PC-9 (cell line): ENCODE data around the gene DNAH6. TPM values are rescaled to one million over a fixed set of nuclear protein-coding genes. Genes with fewer than 3 reads are reported as not detected.

Experiments used
- BruUV-seq: library from RNA; stranded (reverse); fragments of 400-500 nt; replicated peaks from 2 replicates; lab custom pipeline; 2021; lab: Mats Ljungman, UMichigan
- CTCF ChIA-PET: fragments of 300-600 bp; sonication (Branson Sonifier 250); formaldehyde crosslinking; loops from one replicate; lab custom pipeline; 2022; ENCODE audit warnings: antibody characterized with exemption; lab: Charles Lee
- POLR2A ChIA-PET: fragments of 300-600 bp; sonication (Branson Sonifier 250); formaldehyde crosslinking; loops from one replicate; lab custom pipeline; 2022; ENCODE audit warnings: antibody characterized with exemption; ENCODE audit not compliant: unreplicated experiment; lab: Charles Lee
- DNase-seq, 2 experiments: peaks; one replicate each; pipeline versions ENCODE4 v3.0.0 to v3.0.0-alpha.2; 2015 to 2022; ENCODE audit warnings: mixed read lengths in 1 of 2
- H2AFZ ChIP-seq: fragments of 200-600 bp; sonication (generic); 2 replicates; pipeline ENCODE4 v1.8.1; 2017; ENCODE audit warnings: antibody characterized with exemption
- H3F3A ChIP-seq: fragments of 200-600 bp; sonication (generic); 2 replicates; pipeline ENCODE4 v1.8.1; 2017; ENCODE audit warnings: antibody characterized with exemption, mild to moderate bottlenecking, low read depth; ENCODE audit not compliant: insufficient read depth
- H3K27ac ChIP-seq: fragments of 200-600 bp; sonication (generic); 2 replicates; pipeline ENCODE4 v1.6.1; 2016; ENCODE audit warnings: mixed run types
- H3K27me3 ChIP-seq: fragments of 200-600 bp; sonication (generic); 2 replicates; pipeline ENCODE4 v1.6.1; 2016; ENCODE audit warnings: low read depth, mixed run types; ENCODE audit not compliant: insufficient read depth
- H3K36me3 ChIP-seq: fragments of 200-600 bp; sonication (generic); 2 replicates; pipeline ENCODE4 v1.6.1; 2016; ENCODE audit warnings: low read depth, mixed run types
- H3K4me1 ChIP-seq: fragments of 200-600 bp; sonication (generic); replicated peaks from 2 replicates; pipeline ENCODE4 v1.6.1; 2016; ENCODE audit warnings: mixed run types; ENCODE audit not compliant: insufficient read depth
- H3K4me2 ChIP-seq: fragments of 200-600 bp; sonication (generic); 2 replicates; pipeline ENCODE4 v1.6.1; 2017; ENCODE audit warnings: mixed run types
- H3K4me3 ChIP-seq: fragments of 200-600 bp; sonication (generic); 2 replicates; pipeline ENCODE4 v1.6.1; 2016; ENCODE audit warnings: mixed run types
- H3K79me2 ChIP-seq: fragments of 200-600 bp; sonication (generic); 2 replicates; pipeline ENCODE4 v1.6.1; 2017; ENCODE audit warnings: low read depth, mixed run types
- H3K9me2 ChIP-seq: fragments of 200-600 bp; sonication (generic); 2 replicates; pipeline ENCODE4 v1.8.1; 2017; ENCODE audit warnings: mild to moderate bottlenecking; ENCODE audit not compliant: insufficient read depth
- H3K9me3 ChIP-seq: fragments of 200-600 bp; sonication (generic); 2 replicates; pipeline ENCODE4 v1.8.1; 2016; ENCODE audit warnings: low read depth; ENCODE audit not compliant: insufficient read depth
- H4K20me1 ChIP-seq: fragments of 200-600 bp; sonication (generic); 2 replicates; pipeline ENCODE4 v1.8.1; 2017; ENCODE audit not compliant: insufficient read depth
- EZH2 ChIP-seq: fragments of 200-600 bp; sonication (generic); IDR thresholded peaks from 2 replicates; pipeline ENCODE4 v1.8.0; 2017; ENCODE audit warnings: antibody characterized with exemption, low read depth
- intact Hi-C: fragments of 100-400 bp; cut with micrococcal nuclease; formaldehyde crosslinking; loops from one replicate; pipeline ENCODE4 v1.10.0; 2022; ENCODE audit not compliant: unreplicated experiment
- total RNA-seq: library from RNA; stranded (reverse); gene quantifications from 2 replicates; pipeline ENCODE4 v1.2.3, GENCODE V29; 2021
- TF ChIP-seq, protein P1 (sequence below): fragments of 200-600 bp; sonication (generic); conservative IDR thresholded peaks from 2 replicates; pipeline ENCODE4 v1.6.1; 2017; ENCODE audit warnings: mixed run types, antibody characterized with exemption, mild to moderate bottlenecking, moderate library complexity

DNAH6 gene
- total RNA-seq, 1 experiment from 2014 or later, result not detected

DNA sequence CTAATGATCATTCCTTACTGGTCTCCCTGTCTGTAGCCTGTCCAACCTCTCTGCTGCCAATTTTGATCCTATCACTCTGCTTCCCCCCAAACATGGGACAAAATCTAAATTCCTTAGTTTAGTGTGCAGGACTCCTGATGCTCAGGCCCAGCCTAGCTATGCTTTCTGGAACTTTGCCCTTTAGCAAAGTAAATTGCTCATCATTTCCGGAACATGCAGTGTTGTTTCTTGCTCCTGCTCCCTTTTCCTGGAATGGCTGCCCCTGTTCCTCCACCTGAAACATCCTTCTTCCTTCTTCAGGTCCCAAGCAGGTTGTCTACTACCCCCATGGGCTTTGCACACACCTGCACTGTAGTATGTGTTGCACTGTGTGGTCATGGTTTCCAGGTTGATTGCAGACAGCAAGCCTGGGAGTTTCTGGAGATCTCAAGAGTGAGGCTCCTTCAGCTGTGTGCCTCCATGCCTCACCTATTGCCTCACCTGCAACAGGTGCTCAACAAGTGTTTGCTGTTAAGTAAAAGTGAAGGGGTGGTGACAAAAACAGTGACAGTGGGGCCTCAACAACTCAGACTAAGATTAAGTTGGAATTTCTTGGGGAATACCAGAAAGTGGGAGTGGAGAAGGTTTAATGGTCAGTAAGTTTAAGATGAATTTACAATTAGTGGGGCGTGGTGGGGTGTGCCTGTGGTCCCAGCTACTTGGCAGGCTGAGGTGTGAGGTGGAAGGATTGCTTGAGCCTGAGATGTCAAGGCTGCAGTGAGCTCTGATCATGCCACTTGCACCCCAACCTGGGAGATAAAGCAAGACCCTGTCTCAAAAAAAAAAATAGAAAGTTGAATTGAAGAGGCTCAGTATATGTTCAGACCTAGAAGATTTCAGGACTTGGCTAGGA is 120.0 kb downstream of the DNAH6 start:
- ChIA-PET CTCF (no interaction called here), POLR2A (no interaction called here)
- H3K4me2 ChIP-seq, result no peak overlapping the region
- H3F3A ChIP-seq, result no peaks in the 10 kb centered on the region
- BruUV-seq, result no TSS peak
- H3K36me3 ChIP-seq, result no peaks in the 10 kb centered on the region
- H3K9me3 ChIP-seq, result no peaks in the 10 kb centered on the region
- no peaks in the 10 kb centered on the region for H3K79me2 ChIP-seq
- no peaks in the 10 kb centered on the region for H4K20me1 ChIP-seq
- DNase-seq, result no peak
- no peak overlapping the region for H3K4me3 ChIP-seq
- H3K27ac ChIP-seq, result no peak overlapping the region
- TF ChIP-seq, protein P1, sequence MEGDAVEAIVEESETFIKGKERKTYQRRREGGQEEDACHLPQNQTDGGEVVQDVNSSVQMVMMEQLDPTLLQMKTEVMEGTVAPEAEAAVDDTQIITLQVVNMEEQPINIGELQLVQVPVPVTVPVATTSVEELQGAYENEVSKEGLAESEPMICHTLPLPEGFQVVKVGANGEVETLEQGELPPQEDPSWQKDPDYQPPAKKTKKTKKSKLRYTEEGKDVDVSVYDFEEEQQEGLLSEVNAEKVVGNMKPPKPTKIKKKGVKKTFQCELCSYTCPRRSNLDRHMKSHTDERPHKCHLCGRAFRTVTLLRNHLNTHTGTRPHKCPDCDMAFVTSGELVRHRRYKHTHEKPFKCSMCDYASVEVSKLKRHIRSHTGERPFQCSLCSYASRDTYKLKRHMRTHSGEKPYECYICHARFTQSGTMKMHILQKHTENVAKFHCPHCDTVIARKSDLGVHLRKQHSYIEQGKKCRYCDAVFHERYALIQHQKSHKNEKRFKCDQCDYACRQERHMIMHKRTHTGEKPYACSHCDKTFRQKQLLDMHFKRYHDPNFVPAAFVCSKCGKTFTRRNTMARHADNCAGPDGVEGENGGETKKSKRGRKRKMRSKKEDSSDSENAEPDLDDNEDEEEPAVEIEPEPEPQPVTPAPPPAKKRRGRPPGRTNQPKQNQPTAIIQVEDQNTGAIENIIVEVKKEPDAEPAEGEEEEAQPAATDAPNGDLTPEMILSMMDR, result no peak
- no peak for TF ChIP-seq EZH2
- no peak overlapping the region for H2AFZ ChIP-seq
- intact Hi-C loops, result loop anchor here (10.0 kb wide), 2 partner anchors 142 to 228 kb away; no protein-coding TSS in a partner anchor
- H3K27me3 ChIP-seq, result peaks cover 9% of the 10 kb centered on the region; the same call in 1 of the 2 replicates
- no peaks in the 10 kb centered on the region for H3K4me1 ChIP-seq
- no peaks in the 10 kb centered on the region for H3K9me2 ChIP-seq

DNA sequence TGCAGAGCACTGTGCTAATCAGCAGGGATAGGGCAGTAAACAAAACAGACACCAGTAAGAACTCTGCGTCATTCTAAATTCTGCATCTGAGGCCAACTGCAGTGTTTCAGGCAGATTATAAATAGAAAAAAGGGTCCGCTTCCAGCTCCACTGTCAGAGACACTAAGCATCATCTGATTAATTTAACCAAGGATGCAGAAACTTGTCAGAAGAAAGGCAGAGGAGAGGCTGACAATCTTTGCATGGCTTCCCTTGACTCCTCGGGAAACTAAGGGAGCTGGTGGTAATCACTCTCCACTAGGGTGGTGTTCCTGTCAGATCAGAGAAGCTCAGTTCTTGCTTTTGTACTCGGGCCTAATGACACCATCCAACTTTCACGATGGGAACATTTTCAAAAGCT is 123.5 kb downstream of the DNAH6 start:
- Histone ChIP-seq H4K20me1 (no peaks in the 10 kb centered on the region; the same call in 1 of the 2 replicates), H3K27ac (no peak overlapping the region), H3K4me1 (no peaks in the 10 kb centered on the region), H3K9me2 (no peaks in the 10 kb centered on the region), H3F3A (no peaks in the 10 kb centered on the region), H3K4me3 (no peak overlapping the region), H3K27me3 (no peaks in the 10 kb centered on the region; the same call in 1 of the 2 replicates), H3K4me2 (no peak overlapping the region), H2AFZ (no peak overlapping the region), H3K36me3 (no peaks in the 10 kb centered on the region), H3K9me3 (no peaks in the 10 kb centered on the region), H3K79me2 (no peaks in the 10 kb centered on the region)
- DNase-seq, result no peak
- CTCF ChIA-PET, result no interaction called here
- POLR2A ChIA-PET, result interaction anchor here (0.6 kb wide), 1 partner anchor 41 kb away, joined by 3 read pairs; no protein-coding TSS in a partner anchor
- intact Hi-C loops, result loop anchor here (10.0 kb wide), 2 partner anchors 145 to 225 kb away; no protein-coding TSS in a partner anchor
- TF ChIP-seq EZH2, result no peak
- TF ChIP-seq, protein P1, result no peak
- BruUV-seq, result no TSS peak

DNA sequence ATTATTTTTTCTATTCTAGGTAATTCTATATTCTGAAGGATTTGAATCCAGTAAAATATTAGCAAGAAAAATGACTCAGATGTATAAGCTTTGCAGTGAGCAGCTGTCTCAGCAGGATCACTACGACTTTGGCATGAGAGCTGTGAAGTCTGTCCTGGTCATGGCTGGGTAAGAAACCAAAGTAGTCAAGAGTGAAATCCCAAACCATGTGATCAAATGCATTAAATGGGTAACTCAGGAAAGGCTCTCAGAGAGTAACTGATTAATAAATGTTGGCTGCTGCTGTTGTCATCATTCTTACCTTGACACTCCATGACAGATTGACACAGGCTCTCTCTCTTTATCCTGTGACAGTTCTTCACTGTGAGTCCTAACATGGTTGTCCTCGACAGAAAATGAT is 124.1 kb downstream of the DNAH6 start:
- H3K4me1 ChIP-seq, result no peaks in the 10 kb centered on the region
- no peak overlapping the region for H3K4me3 ChIP-seq
- no peaks in the 10 kb centered on the region for H3K9me2 ChIP-seq
- H3K9me3 ChIP-seq, result no peaks in the 10 kb centered on the region
- H3K27me3 ChIP-seq, result no peaks in the 10 kb centered on the region; the same call in 1 of the 2 replicates
- no peak overlapping the region for H2AFZ ChIP-seq
- no peaks in the 10 kb centered on the region; the same call in 1 of the 2 replicates for H4K20me1 ChIP-seq
- H3K4me2 ChIP-seq, result no peak overlapping the region
- BruUV-seq, result no TSS peak
- CTCF ChIA-PET, result no interaction called here
- H3F3A ChIP-seq, result no peaks in the 10 kb centered on the region
- intact Hi-C loops, result no loop called here
- no peaks in the 10 kb centered on the region for H3K36me3 ChIP-seq
- no peak for TF ChIP-seq EZH2
- TF ChIP-seq, protein P1, result no peak
- H3K79me2 ChIP-seq, result no peaks in the 10 kb centered on the region
- no peak overlapping the region for H3K27ac ChIP-seq
- DNase-seq, result no peak
- POLR2A ChIA-PET, result no interaction called here
